Kidney capillary endothelial cell (primary cell): ENCODE data around the gene CGNL1.

Experiments used
- DNase-seq: peaks from one replicate; pipeline ENCODE4 v3.0.0-alpha.2; 2018; ENCODE audit warnings: low spot score

Gene CGNL1

GRCh38 chr15:57496946-57497869 lies 120.9 kb downstream of the CGNL1 start:
- no peak for DNase-seq

- no peak for DNase-seq
Observed at GRCh38 chr15:57500256-57500655, 124.0 kb downstream of the CGNL1 start.

- DNase-seq: no peak
Observed at GRCh38 chr15:57500979-57501576, 124.8 kb downstream of the CGNL1 start.

GRCh38 chr15:57502116-57502515 lies 125.8 kb downstream of the CGNL1 start:
- DNase-seq: no peak

GRCh38 chr15:57503051-57503702 lies 126.9 kb downstream of the CGNL1 start:
- no peak for DNase-seq

- DNase-seq: no peak
Observed at GRCh38 chr15:57503911-57504598, 127.8 kb downstream of the CGNL1 start.

- DNase-seq: no peak
Observed at GRCh38 chr15:57504599-57504940, 128.3 kb downstream of the CGNL1 start.

- DNase-seq: no peak
Observed at GRCh38 chr15:57505056-57505715, 128.9 kb downstream of the CGNL1 start.

GRCh38 chr15:57505949-57506391 lies 129.7 kb downstream of the CGNL1 start:
- DNase-seq: peak; percentile 74

- DNase-seq: no peak
Observed at GRCh38 chr15:57506422-57506821, 130.1 kb downstream of the CGNL1 start.

GRCh38 chr15:57507111-57507510 lies 130.8 kb downstream of the CGNL1 start:
- no peak for DNase-seq

- DNase-seq: no peak
Observed at GRCh38 chr15:57509126-57509525, 132.8 kb downstream of the CGNL1 start.

GRCh38 chr15:57509965-57510364 lies 133.7 kb downstream of the CGNL1 start:
- DNase-seq: no peak

- no peak for DNase-seq
Observed at GRCh38 chr15:57510647-57511046, 134.3 kb downstream of the CGNL1 start.

- no peak for DNase-seq
Observed at GRCh38 chr15:57516327-57517029, 140.2 kb downstream of the CGNL1 start.

- DNase-seq: no peak
Observed at GRCh38 chr15:57517030-57517671, 140.8 kb downstream of the CGNL1 start.

GRCh38 chr15:57518779-57519405 lies 142.6 kb downstream of the CGNL1 start:
- DNase-seq: no peak

GRCh38 chr15:57519806-57520205 lies 143.5 kb downstream of the CGNL1 start:
- DNase-seq: no peak

- DNase-seq: no peak
Observed at GRCh38 chr15:57521503-57521902, 145.2 kb downstream of the CGNL1 start.

GRCh38 chr15:57522148-57522547 lies 145.8 kb downstream of the CGNL1 start:
- DNase-seq: no peak
